Right lobe of liver (tissue), 6 donors: Measurements from ENCODE around the gene DUSP7. TPM values are rescaled to one million over a fixed set of nuclear protein-coding genes. Genes with fewer than 3 reads are reported as not detected.

ENCODE experiments used
- ATAC-seq, 4 donors: fragments of 200-7000 bp; cut with Tn5 transposase; one replicate each; pipeline ENCODE4 v1.9.1; 2020; ENCODE audit warnings: mild to moderate bottlenecking in 4 of 4, moderate library complexity in 4 of 4
- DNase-seq, 3 donors: peaks; one replicate each; pipeline ENCODE4 v3.0.0-alpha.2; 2020
- H3K27ac ChIP-seq, 3 donors: fragments of 200-600 bp; one replicate each; pipeline ENCODE4 v1.8.0; 2022
- H3K27me3 ChIP-seq, 2 donors: fragments of 200-600 bp; one replicate each; pipeline ENCODE4 v1.8.0; 2022
- H3K36me3 ChIP-seq, 4 donors: fragments of 200-600 bp; sonication (generic) in 1 of 4; one replicate each; pipeline versions ENCODE4 v1.5.1 to v1.8.0; 2017 to 2022; ENCODE audit warnings: control low read depth in 1 of 4
- H3K4me1 ChIP-seq, 4 donors: fragments of 200-600 bp; sonication (generic) in 1 of 4; one replicate each; pipeline versions ENCODE4 v1.5.1 to v1.8.0; 2017 to 2022; ENCODE audit warnings: control low read depth in 1 of 4
- H3K4me3 ChIP-seq, 3 donors: fragments of 200-600 bp; one replicate each; pipeline ENCODE4 v1.8.0; 2022
- H3K9me3 ChIP-seq, 4 donors: fragments of 200-600 bp; sonication (generic) in 1 of 4; one replicate each; pipeline versions ENCODE4 v1.5.1 to v1.8.0; 2017 to 2022; ENCODE audit warnings: control low read depth in 1 of 4
- POLR2A ChIP-seq: fragments of 450-650 bp; IDR thresholded peaks from one replicate; pipeline ENCODE4 v1.6.1; 2017; ENCODE audit warnings: antibody characterized with exemption, mild to moderate bottlenecking
- whole genome bisulfite sequencing: methylation state at CpG from one replicate; pipeline ENCODE4 v1.1.6; 2018; ENCODE audit warnings: low coverage, low lambda C conversion rate; ENCODE audit not compliant: insufficient coverage; ENCODE audit errors: missing lambda C conversion rate; 5-methylcytosine and 5-hydroxymethylcytosine counted together
- intact Hi-C, 2 donors: fragments of 100-400 bp; cut with DNase I; formaldehyde crosslinking; loops; one replicate each; pipeline versions ENCODE4 v1.11.2 to v1.14.1; 2022
- total RNA-seq, 6 experiments: library from RNA; depleted of rRNA in 2 of 6; stranded (reverse); fragments of >200 nt in 2 of 6; fragmentation: NEBNext Ultra II Directional in 3 of 6; extraction: Animal tissue kit (Norgen Biotek cat#: 25700) in 3 of 6; gene quantifications; one replicate each; pipeline versions ENCODE4 v1.1.0 to v1.2.4, GENCODE V29; 2016 to 2023
- TF ChIP-seq, protein P1 (sequence below), 4 donors: fragments of 200-600 bp in 3 of 4; fragments of 450-650 bp in 1 of 4; IDR thresholded peaks; one replicate each; pipeline versions ENCODE4 v1.5.1 to v1.8.0; 2016 to 2022; ENCODE audit warnings: antibody characterized with exemption in 4 of 4, mild to moderate bottlenecking in 2 of 4
- donor health status: DM: no; HTN: yes; CAD: no.
- donor health status: DM: no; HTN: no; CAD: no.
- donor health status: DM: no; HTN: no; CAD: no.
- donor health status: DM: no; HTN: yes; CAD: no.
- donor health status: DM: no; HTN: yes; CAD: no.

The DUSP7 gene
- total RNA-seq, 6 experiments from 2014 or later: 3.0 to 4.2 (median 3.5) TPM

DNA sequence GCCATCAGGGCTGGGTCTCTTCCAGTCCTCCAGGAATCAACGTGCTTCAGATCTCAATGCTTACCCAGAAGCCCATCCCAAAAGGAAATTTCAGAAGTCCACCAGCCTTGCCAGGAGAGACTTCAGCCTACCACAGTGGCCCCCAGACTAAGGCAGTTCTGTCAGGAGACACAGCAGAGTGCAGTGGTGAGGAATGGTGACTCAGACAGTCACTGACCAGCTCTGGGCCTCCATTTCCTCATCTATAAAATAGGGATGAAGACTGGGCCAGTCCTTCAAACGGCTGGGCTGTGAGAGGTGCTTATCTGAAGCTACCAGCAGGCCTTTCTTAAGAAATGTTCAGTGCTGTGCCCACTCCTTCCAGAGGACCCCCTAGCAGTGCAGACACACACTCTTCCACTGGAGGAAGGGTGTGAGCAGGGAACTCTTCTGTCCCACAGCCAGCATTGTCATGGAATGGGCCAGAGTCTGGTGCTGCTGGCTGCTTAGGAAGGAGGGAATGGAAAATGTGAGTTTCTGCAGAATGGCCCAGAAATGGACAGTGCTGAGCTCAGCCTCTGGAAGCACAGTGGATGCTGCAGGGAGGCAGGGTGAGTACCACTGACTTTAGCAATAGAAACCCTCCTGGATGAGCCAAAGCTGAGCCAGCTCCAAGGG is 41.6 kb upstream of the DUSP7 start:
- intact Hi-C loops: no loop called here
- TF ChIP-seq, protein P1, sequence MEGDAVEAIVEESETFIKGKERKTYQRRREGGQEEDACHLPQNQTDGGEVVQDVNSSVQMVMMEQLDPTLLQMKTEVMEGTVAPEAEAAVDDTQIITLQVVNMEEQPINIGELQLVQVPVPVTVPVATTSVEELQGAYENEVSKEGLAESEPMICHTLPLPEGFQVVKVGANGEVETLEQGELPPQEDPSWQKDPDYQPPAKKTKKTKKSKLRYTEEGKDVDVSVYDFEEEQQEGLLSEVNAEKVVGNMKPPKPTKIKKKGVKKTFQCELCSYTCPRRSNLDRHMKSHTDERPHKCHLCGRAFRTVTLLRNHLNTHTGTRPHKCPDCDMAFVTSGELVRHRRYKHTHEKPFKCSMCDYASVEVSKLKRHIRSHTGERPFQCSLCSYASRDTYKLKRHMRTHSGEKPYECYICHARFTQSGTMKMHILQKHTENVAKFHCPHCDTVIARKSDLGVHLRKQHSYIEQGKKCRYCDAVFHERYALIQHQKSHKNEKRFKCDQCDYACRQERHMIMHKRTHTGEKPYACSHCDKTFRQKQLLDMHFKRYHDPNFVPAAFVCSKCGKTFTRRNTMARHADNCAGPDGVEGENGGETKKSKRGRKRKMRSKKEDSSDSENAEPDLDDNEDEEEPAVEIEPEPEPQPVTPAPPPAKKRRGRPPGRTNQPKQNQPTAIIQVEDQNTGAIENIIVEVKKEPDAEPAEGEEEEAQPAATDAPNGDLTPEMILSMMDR (IDR thresholded peaks at IDR 0.05): no peak
- TF ChIP-seq POLR2A: no peak
- no peak for DNase-seq
- Histone ChIP-seq H3K4me3 (no peak overlapping the region), H3K36me3 (no peaks in the 10 kb centered on the region), H3K27ac (no peak overlapping the region), H3K27me3 (no peaks in the 10 kb centered on the region), H3K4me1 (no peaks in the 10 kb centered on the region), H3K9me3 (no peaks in the 10 kb centered on the region)
- WGBS: 100% methylated on average over 1 of the region's 2 CpGs
- no peak for ATAC-seq

DNA sequence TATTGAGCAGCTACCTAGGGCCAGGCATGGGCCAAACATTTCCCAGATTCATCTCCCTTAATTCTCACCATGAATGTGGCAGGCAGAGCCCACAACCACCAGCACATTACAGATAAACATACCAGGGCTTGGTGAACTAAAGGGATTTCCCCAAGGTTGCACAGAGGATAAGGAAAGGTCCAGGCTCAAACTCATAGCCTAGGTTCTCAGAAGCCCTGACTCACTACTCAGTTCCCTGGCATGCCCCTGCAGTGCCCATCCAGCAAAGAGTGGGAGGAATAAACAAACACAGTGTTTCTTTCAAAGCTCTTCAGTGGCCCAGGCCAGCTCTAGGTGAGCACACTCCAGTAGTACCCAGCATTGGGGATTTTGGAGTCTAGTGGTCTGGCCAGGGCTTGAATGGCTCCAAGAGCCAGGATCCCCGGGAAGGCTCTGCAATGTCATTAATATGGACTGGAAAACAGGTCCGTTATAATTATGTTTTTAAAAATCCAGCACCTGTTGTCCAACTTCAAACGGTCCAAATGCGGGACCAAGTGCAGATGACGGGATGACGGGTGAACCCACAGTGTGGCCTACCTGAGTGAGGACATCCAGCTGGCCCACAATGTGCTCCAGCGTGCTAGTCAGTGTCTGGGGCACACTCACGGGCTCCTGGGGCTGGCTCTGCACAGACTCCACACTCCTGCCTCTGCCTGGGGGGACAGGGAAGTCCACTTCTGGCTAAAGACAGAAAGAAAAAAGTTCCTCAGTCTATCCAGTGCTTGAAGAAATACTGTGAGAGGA is 39.8 kb upstream of the DUSP7 start:
- Histone ChIP-seq H3K36me3 (no peaks in the 10 kb centered on the region), H3K4me1 (no peaks in the 10 kb centered on the region), H3K27me3 (no peaks in the 10 kb centered on the region), H3K9me3 (no peaks in the 10 kb centered on the region), H3K4me3 (no peak overlapping the region), H3K27ac (no peak overlapping the region)
- 100% methylated on average over 1 of the region's 8 CpGs for WGBS
- intact Hi-C loops: no loop called here
- peak in 1 of 4 donors; percentile 71 for ATAC-seq
- TF ChIP-seq, protein P1 (IDR thresholded peaks at IDR 0.05): no peak
- TF ChIP-seq POLR2A: no peak
- peak in 1 of 3 donors; percentile 32 for DNase-seq

DNA sequence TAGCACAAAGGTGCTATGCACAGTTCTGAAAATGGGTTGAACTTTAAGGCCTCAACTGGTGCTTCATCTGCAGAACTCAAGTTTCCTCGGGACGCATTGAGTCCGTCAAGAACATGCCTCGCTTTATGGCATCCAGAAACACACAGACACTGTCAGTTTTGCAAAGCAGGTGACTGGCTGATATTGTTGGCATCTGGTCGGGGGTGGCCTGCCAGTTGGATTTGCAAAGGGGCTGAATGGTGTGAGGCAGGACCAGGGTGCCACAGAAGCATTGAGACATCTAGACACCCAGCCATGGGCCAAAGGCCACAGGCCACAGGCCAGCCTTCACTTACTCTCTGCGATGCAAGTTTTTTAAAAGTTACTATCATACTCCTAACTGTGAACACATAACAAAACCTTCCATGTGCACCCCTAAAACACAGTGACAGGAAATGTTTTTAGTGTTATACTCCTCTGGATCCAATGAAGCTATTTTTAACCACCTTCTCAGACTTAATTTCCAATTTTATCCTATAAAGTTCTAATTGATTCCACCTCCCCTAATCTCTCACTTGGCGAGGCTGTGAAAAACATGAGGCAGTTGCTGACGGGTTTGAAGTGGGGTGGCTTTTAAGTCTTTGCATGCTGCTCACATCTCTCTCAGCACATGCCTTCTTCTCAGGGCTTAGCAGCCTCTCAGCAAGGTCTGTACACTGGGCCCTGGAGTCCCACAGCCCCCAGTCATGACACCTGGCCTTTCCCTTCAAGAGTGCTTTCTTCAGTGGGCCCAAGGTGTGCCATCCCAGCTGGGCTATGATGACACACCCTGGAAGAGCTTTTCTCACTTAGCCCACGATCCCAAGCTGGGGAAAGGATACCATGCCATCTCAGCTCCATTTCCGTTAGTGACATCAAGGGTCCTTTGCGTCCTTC is 38.5 kb upstream of the DUSP7 start:
- Histone ChIP-seq H3K9me3 (no peaks in the 10 kb centered on the region), H3K36me3 (no peaks in the 10 kb centered on the region), H3K27me3 (no peaks in the 10 kb centered on the region), H3K27ac (no peak overlapping the region), H3K4me3 (no peak overlapping the region), H3K4me1 (no peaks in the 10 kb centered on the region)
- intact Hi-C loops: no loop called here
- 100% methylated on average over 4 of the region's 11 CpGs for WGBS
- no peak for TF ChIP-seq POLR2A
- TF ChIP-seq, protein P1 (IDR thresholded peaks at IDR 0.05): no peak
- ATAC-seq (no peak), DNase-seq (peak in 1 of 3 donors; percentile 23)

DNA sequence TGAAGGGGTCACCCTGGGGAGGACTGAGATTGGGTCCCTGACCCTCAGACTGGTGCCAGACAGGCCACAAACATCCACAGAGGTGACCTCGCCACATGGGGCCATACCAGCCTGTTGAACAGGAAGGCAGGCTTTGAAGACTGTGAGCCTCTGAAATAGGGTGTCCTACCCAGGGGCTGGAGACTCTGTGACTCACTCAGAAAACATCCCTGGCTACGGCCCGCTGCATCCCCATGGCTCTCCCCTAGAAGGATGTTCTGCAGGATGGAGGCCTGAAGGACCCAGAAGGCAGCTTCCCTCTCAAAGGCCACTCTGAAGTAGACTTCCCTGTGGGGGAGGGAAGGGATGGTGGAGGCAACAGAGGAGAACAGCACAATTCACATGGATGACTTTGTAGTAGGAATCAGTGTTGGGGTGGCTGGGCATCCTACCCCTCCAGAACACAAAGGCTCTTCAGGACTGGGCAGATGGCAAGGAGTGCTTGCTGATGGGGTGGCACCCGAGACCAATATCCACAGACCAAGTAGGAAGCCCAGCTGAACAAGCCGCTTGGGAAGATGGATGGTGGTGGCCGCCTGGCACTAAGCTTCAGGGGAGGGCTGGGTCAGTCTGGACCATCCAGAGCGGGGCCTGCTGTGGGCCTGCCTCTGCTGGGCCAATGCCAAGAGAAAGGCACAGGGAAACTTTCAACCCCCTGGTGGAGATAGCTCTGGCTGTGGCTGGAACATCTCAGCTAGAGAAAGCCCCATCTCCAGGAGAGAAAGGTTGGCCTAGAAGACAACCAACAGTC is 37.6 kb upstream of the DUSP7 start:
- H3K27ac ChIP-seq: no peak overlapping the region
- no peak overlapping the region for H3K4me3 ChIP-seq
- H3K9me3 ChIP-seq: no peaks in the 10 kb centered on the region
- H3K27me3 ChIP-seq: no peaks in the 10 kb centered on the region
- DNase-seq (peak in 1 of 3 donors; percentile 21), ATAC-seq (no peak)
- no peaks in the 10 kb centered on the region for H3K4me1 ChIP-seq
- no peaks in the 10 kb centered on the region for H3K36me3 ChIP-seq
- no peak for TF ChIP-seq POLR2A
- TF ChIP-seq, protein P1 (IDR thresholded peaks at IDR 0.05): no peak
- 100% methylated on average over 2 of the region's 7 CpGs for WGBS
- intact Hi-C loops: no loop called here
